Right lung (tissue), 5 donors: Measurements from ENCODE around the gene GFRA1. TPM values are rescaled to one million over a fixed set of nuclear protein-coding genes. Genes with fewer than 3 reads are reported as not detected.
"Not testable (repeated sequence)": the region's sequence is repeated elsewhere in the genome, so short reads cannot be mapped to it uniquely, and the experiment has no call there.

Source experiments
- DNase-seq, 2 donors: peaks; one replicate each; pipeline ENCODE4 v3.0.0-alpha.2; 2013
- polyA plus RNA-seq, 5 donors: library from polyadenylated mRNA; unstranded; fragments of 120-200 nt; gene quantifications; one replicate each; pipeline versions ENCODE4 v1.2.1 to v1.2.3, GENCODE V29; 2013; ENCODE audit warnings: inconsistent platforms in 1 of 5, low replicate concordance in 1 of 5; ENCODE audit not compliant: insufficient read length in 5 of 5, insufficient read depth in 1 of 5

GFRA1 gene
- polyA plus RNA-seq, 5 donors, result 2.2 to 5.3 (median 3.5) TPM

GRCh38 chr10:116035406-116035805, 237.6 kb downstream of the GFRA1 start:
- DNase-seq, result not testable (repeated sequence)

- DNase-seq, result no peak
These were observed 242.4 kb downstream of the GFRA1 start for GRCh38 chr10:116030576-116030975.

- no peak for DNase-seq
These were observed 243.2 kb downstream of the GFRA1 start for GRCh38 chr10:116029826-116030225.

- DNase-seq, result no peak
These were observed 245.7 kb downstream of the GFRA1 start for GRCh38 chr10:116027355-116027754.

- DNase-seq, result no peak
These were observed 246.3 kb downstream of the GFRA1 start for GRCh38 chr10:116026725-116027124.

GRCh38 chr10:116026315-116026714, 246.7 kb downstream of the GFRA1 start:
- no peak for DNase-seq

GRCh38 chr10:116024271-116024878, 248.6 kb downstream of the GFRA1 start:
- DNase-seq, result no peak

GRCh38 chr10:116017405-116017804, 255.6 kb downstream of the GFRA1 start:
- no peak for DNase-seq

- no peak for DNase-seq
These were observed 257.2 kb downstream of the GFRA1 start for GRCh38 chr10:116015583-116016333.

- no peak for DNase-seq
These were observed 258.0 kb downstream of the GFRA1 start for GRCh38 chr10:116014871-116015582.

GRCh38 chr10:116014326-116014725, 258.7 kb downstream of the GFRA1 start:
- DNase-seq, result no peak

GRCh38 chr10:116011929-116012328, 261.1 kb downstream of the GFRA1 start:
- no peak for DNase-seq

GRCh38 chr10:116007256-116007891, 265.6 kb downstream of the GFRA1 start:
- DNase-seq, result no peak

Other genes with a start within 250 kb of the GFRA1 start
- not detected for gene CCDC172, start 51.2 kb upstream of the GFRA1 start, polyA plus RNA-seq
- not detected for gene PNLIPRP3, start 154.6 kb upstream of the GFRA1 start, polyA plus RNA-seq